H9 (cell line): Measurements from ENCODE around the gene MRPL23. TPM values are rescaled to one million over a fixed set of nuclear protein-coding genes. Genes with fewer than 3 reads are reported as not detected.

Experiments used
- DNase-seq: peaks from one replicate; pipeline ENCODE4 v3.0.0-alpha.2; 2017
- H2AFZ ChIP-seq: one replicate; pipeline ENCODE4 v1.6.1; 2013; ENCODE audit warnings: mild to moderate bottlenecking, low read length, control low read depth, moderate library complexity
- H2AK5ac ChIP-seq: 2 replicates; pipeline ENCODE4 v1.6.1; 2013; ENCODE audit warnings: low read length, control low read depth, mixed read lengths; ENCODE audit not compliant: insufficient read length
- H2BK120ac ChIP-seq: one replicate; pipeline ENCODE4 v1.6.1; 2013; ENCODE audit warnings: low read depth, mild to moderate bottlenecking, low read length, control low read depth, inconsistent platforms; ENCODE audit not compliant: poor library complexity, severe bottlenecking
- H2BK12ac ChIP-seq: 2 replicates; pipeline ENCODE4 v1.6.1; 2013; ENCODE audit warnings: low read length, control low read depth, mixed read lengths, low read depth; ENCODE audit not compliant: insufficient read length
- H2BK15ac ChIP-seq: 2 replicates; pipeline ENCODE4 v1.6.1; 2013; ENCODE audit warnings: low read depth, low read length, control low read depth
- H2BK20ac ChIP-seq: one replicate; pipeline ENCODE4 v1.6.1; 2013; ENCODE audit warnings: low read depth, mild to moderate bottlenecking, low read length, control low read depth, inconsistent platforms; ENCODE audit not compliant: poor library complexity, severe bottlenecking
- H2BK5ac ChIP-seq: 2 replicates; pipeline ENCODE4 v1.6.1; 2013; ENCODE audit warnings: low read length, control low read depth, mixed read lengths; ENCODE audit not compliant: insufficient read length
- H3K14ac ChIP-seq: 2 replicates; pipeline ENCODE4 v1.6.1; 2013; ENCODE audit warnings: low read length, control low read depth; ENCODE audit not compliant: insufficient read depth
- H3K18ac ChIP-seq: 2 replicates; pipeline ENCODE4 v1.6.1; 2013; ENCODE audit warnings: low read depth, mild to moderate bottlenecking, mixed read lengths, low read length, control low read depth; ENCODE audit not compliant: insufficient read length
- H3K23ac ChIP-seq: 2 replicates; pipeline ENCODE4 v1.6.1; 2013; ENCODE audit warnings: low read length, control low read depth, mixed read lengths, low read depth; ENCODE audit not compliant: insufficient read length
- H3K23me2 ChIP-seq: 2 replicates; pipeline ENCODE4 v1.6.1; 2013; ENCODE audit warnings: low read depth, mild to moderate bottlenecking, mixed read lengths, low read length, control low read depth; ENCODE audit not compliant: insufficient read length, poor library complexity, severe bottlenecking
- H3K27ac ChIP-seq: 2 replicates; pipeline ENCODE4 v1.5.1; 2013; ENCODE audit warnings: low read length, control low read depth, mixed read lengths, low read depth; ENCODE audit not compliant: insufficient read length
- H3K27me3 ChIP-seq: 2 replicates; pipeline ENCODE4 v1.6.1; 2013; ENCODE audit warnings: low read length, control low read depth, inconsistent platforms; ENCODE audit not compliant: insufficient read depth
- H3K4ac ChIP-seq: 2 replicates; pipeline ENCODE4 v1.6.1; 2013; ENCODE audit warnings: low read depth, mild to moderate bottlenecking, control low read depth, inconsistent platforms, low read length, moderate library complexity
- H3K4me1 ChIP-seq: 2 replicates; pipeline ENCODE4 v1.6.1; 2013; ENCODE audit warnings: low read length, control low read depth, inconsistent platforms; ENCODE audit not compliant: insufficient read depth
- H3K4me2 ChIP-seq: 2 replicates; pipeline ENCODE4 v1.6.1; 2013; ENCODE audit warnings: low read length, control low read depth, mixed read lengths; ENCODE audit not compliant: insufficient read length, insufficient read depth
- H3K56ac ChIP-seq: 2 replicates; pipeline ENCODE4 v1.6.1; 2013; ENCODE audit warnings: low read depth, mild to moderate bottlenecking, mixed read lengths, low read length, control low read depth; ENCODE audit not compliant: insufficient read length
- H3K79me1 ChIP-seq: 2 replicates; pipeline ENCODE4 v1.6.1; 2013; ENCODE audit warnings: low read depth, mild to moderate bottlenecking, moderate library complexity, low read length, control low read depth, inconsistent platforms; ENCODE audit not compliant: insufficient read depth, poor library complexity, severe bottlenecking
- H3K79me2 ChIP-seq: 2 replicates; pipeline ENCODE4 v1.6.1; 2013; ENCODE audit warnings: low read length, control low read depth, inconsistent platforms; ENCODE audit not compliant: insufficient read depth
- H3K9ac ChIP-seq: 2 replicates; pipeline ENCODE4 v1.6.1; 2013; ENCODE audit warnings: low read length, control low read depth, mixed read lengths; ENCODE audit not compliant: insufficient read length; ENCODE audit errors: extremely low read depth
- H3K9me3 ChIP-seq: one replicate; pipeline ENCODE4 v1.6.1; 2013; ENCODE audit warnings: low read depth, low read length, inconsistent platforms; ENCODE audit not compliant: control insufficient read depth
- H3T11ph ChIP-seq: one replicate; pipeline ENCODE4 v1.6.1; 2013; ENCODE audit warnings: mild to moderate bottlenecking, low read length, control low read depth, inconsistent platforms
- H4K20me1 ChIP-seq: one replicate; pipeline ENCODE4 v1.6.1; 2013; ENCODE audit not compliant: control insufficient read depth, insufficient read length, insufficient read depth
- H4K5ac ChIP-seq: 2 replicates; pipeline ENCODE4 v1.6.1; 2013; ENCODE audit warnings: low read depth, mild to moderate bottlenecking, mixed read lengths, low read length, control low read depth; ENCODE audit not compliant: insufficient read length
- H4K8ac ChIP-seq: replicated peaks from 2 replicates; pipeline ENCODE4 v1.6.1; 2013; ENCODE audit warnings: low read length, control low read depth, mixed read lengths, low read depth; ENCODE audit not compliant: insufficient read length
- H4K91ac ChIP-seq: 2 replicates; pipeline ENCODE4 v1.6.1; 2013; ENCODE audit warnings: low read depth, mild to moderate bottlenecking, moderate library complexity, mixed read lengths, low read length, control low read depth; ENCODE audit not compliant: insufficient read length
- H3K27ac Mint-ChIP-seq, 3 experiments: 2 replicates in 2 of 3; 3 replicates in 1 of 3; pipeline ENCODE4 v1.8.0; 2020 to 2021; ENCODE audit warnings: mixed read lengths in 3 of 3, mild to moderate bottlenecking in 1 of 3, moderate library complexity in 1 of 3
- H3K27me3 Mint-ChIP-seq: 2 replicates; pipeline ENCODE4 v1.8.0; 2021; ENCODE audit warnings: low read depth, mild to moderate bottlenecking, moderate library complexity, mixed read lengths
- H3K36me3 Mint-ChIP-seq, 3 experiments: 2 replicates in 2 of 3; 3 replicates in 1 of 3; pipeline ENCODE4 v1.8.0; 2020 to 2021; ENCODE audit warnings: low read depth in 3 of 3, mixed read lengths in 3 of 3; ENCODE audit not compliant: insufficient read depth in 1 of 3
- H3K4me1 Mint-ChIP-seq, 2 experiments: 2 replicates each; pipeline ENCODE4 v1.8.0; 2020; ENCODE audit warnings: mixed read lengths in 2 of 2
- H3K4me3 Mint-ChIP-seq, 2 experiments: 2 replicates in 1 of 2; 3 replicates in 1 of 2; pipeline ENCODE4 v1.8.0; 2020 to 2021; ENCODE audit warnings: mild to moderate bottlenecking in 2 of 2, mixed read lengths in 2 of 2, moderate library complexity in 1 of 2
- H3K9me3 Mint-ChIP-seq, 2 experiments: 2 replicates in 1 of 2; 3 replicates in 1 of 2; pipeline ENCODE4 v1.8.0; 2020; ENCODE audit warnings: mild to moderate bottlenecking in 2 of 2, mixed read lengths in 2 of 2, moderate library complexity in 1 of 2
- WGBS: extraction: QIAGEN DNeasy Blood & Tissue Kit; methylation state at CpG from one replicate; pipeline ENCODE4 v1.1.7; 2013; ENCODE audit warnings: missing lambda C conversion rate, low lambda C conversion rate, mixed read lengths; ENCODE audit not compliant: insufficient read length; ENCODE audit errors: extremely low coverage; 5-methylcytosine and 5-hydroxymethylcytosine counted together
- total RNA-seq: library from RNA; stranded (reverse); gene quantifications from 2 replicates; pipeline ENCODE4 v1.2.1, GENCODE V29; 2021
- TF ChIP-seq, protein P1 (sequence below): fragments of 200-600 bp; sonication (generic); conservative IDR thresholded peaks from 3 replicates; pipeline ENCODE4 v1.8.0; 2021; ENCODE audit warnings: antibody characterized with exemption, mild to moderate bottlenecking

MRPL23 gene
- total RNA-seq, 1 experiment from 2014 or later, result 67.3 TPM

- no CpG with 5 or more reads among the region's 9 CpGs for WGBS
- no peak overlapping the region for H4K8ac ChIP-seq
- H3K23me2 ChIP-seq, result peaks cover 2% of the 10 kb centered on the region
- H4K91ac ChIP-seq, result no peak overlapping the region
- Mint-ChIP-seq H3K27ac (peak overlapping the region in 1 of 3 experiments; percentile 35; a peak in 1 of 7 replicates), H3K9me3 (peaks cover 0 to 2% of the 10 kb centered on the region in 2 experiments; a peak in 1 of 5 replicates), H3K36me3 (no peaks in the 10 kb centered on the region), H3K27me3 (peaks cover 19% of the 10 kb centered on the region), H3K4me1 (peaks cover 17 to 24% of the 10 kb centered on the region in 2 experiments), H3K4me3 (no peak overlapping the region)
- no peak overlapping the region for H2BK15ac ChIP-seq
- H2BK20ac ChIP-seq, result no peak overlapping the region
- H3K18ac ChIP-seq, result no peak overlapping the region
- H3K27me3 ChIP-seq, result no peaks in the 10 kb centered on the region
- H3K79me1 ChIP-seq, result no peaks in the 10 kb centered on the region
- TF ChIP-seq, protein P1, sequence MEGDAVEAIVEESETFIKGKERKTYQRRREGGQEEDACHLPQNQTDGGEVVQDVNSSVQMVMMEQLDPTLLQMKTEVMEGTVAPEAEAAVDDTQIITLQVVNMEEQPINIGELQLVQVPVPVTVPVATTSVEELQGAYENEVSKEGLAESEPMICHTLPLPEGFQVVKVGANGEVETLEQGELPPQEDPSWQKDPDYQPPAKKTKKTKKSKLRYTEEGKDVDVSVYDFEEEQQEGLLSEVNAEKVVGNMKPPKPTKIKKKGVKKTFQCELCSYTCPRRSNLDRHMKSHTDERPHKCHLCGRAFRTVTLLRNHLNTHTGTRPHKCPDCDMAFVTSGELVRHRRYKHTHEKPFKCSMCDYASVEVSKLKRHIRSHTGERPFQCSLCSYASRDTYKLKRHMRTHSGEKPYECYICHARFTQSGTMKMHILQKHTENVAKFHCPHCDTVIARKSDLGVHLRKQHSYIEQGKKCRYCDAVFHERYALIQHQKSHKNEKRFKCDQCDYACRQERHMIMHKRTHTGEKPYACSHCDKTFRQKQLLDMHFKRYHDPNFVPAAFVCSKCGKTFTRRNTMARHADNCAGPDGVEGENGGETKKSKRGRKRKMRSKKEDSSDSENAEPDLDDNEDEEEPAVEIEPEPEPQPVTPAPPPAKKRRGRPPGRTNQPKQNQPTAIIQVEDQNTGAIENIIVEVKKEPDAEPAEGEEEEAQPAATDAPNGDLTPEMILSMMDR, result no peak
- no peak overlapping the region for H3K9ac ChIP-seq
- no peak overlapping the region for H4K5ac ChIP-seq
- no peak overlapping the region for H3K4ac ChIP-seq
- no peak overlapping the region for H2AFZ ChIP-seq
- no peak overlapping the region for H3K56ac ChIP-seq
- H3T11ph ChIP-seq, result no peak overlapping the region
- no peak for DNase-seq
- no peak overlapping the region for H2AK5ac ChIP-seq
- no peaks in the 10 kb centered on the region for H3K79me2 ChIP-seq
- H3K4me1 ChIP-seq, result 0 out of 2 replicates have a peak, but pooled peaks cover 3% of the 10 kb centered on the region
- H2BK120ac ChIP-seq, result no peak overlapping the region
- no peaks in the 10 kb centered on the region for H3K9me3 ChIP-seq
- no peak overlapping the region for H2BK5ac ChIP-seq
- no peaks in the 10 kb centered on the region for H4K20me1 ChIP-seq
- no peak overlapping the region for H3K14ac ChIP-seq
- H3K4me2 ChIP-seq, result no peak overlapping the region
- H3K23ac ChIP-seq, result no peak overlapping the region
- no peak overlapping the region for H3K27ac ChIP-seq
- H2BK12ac ChIP-seq, result no peak overlapping the region
Observed at GRCh38 chr11:1908618-1909017, 38.5 kb upstream of the MRPL23 start.
